ENCODE measurements around the gene RBPMS2.
"Not testable (repeated sequence)": the region's sequence is repeated elsewhere in the genome, so short reads cannot be mapped to it uniquely, and the experiment has no call there.

Gene RBPMS2

GRCh38 chr15:64755427-64755940 lies 19.9 kb downstream of the RBPMS2 start:
- FAIRE-seq (no peak), DNase-seq (ENCODE audit: insufficient read length, low spot score) (no peak)

- peak; percentile 99 for FAIRE-seq
Measured at GRCh38 chr15:64754663-64755426, 20.5 kb downstream of the RBPMS2 start.

GRCh38 chr15:64753480-64754185 lies 21.8 kb downstream of the RBPMS2 start:
- FAIRE-seq = peak; percentile 95
- no peak for DNase-seq (ENCODE audit: insufficient read length, low spot score)

More at GRCh38 chr15:64754663-64755426, 20.5 kb downstream of the RBPMS2 start:
- DNase-seq (ENCODE audit: insufficient read length, low spot score) = peak; percentile 55

GRCh38 chr15:64751464-64751863 lies 23.9 kb downstream of the RBPMS2 start:
- FAIRE-seq (no peak), DNase-seq (ENCODE audit: insufficient read length, low spot score) (no peak)

GRCh38 chr15:64749999-64750657 lies 25.3 kb downstream of the RBPMS2 start:
- DNase-seq (ENCODE audit: insufficient read length, low spot score) (no peak), FAIRE-seq (no peak)

- FAIRE-seq = no peak
- DNase-seq (ENCODE audit: insufficient read length, low spot score) = no peak
Measured at GRCh38 chr15:64749167-64749566, 26.2 kb downstream of the RBPMS2 start.

GRCh38 chr15:64748251-64748650 lies 27.1 kb downstream of the RBPMS2 start:
- DNase-seq (ENCODE audit: insufficient read length, low spot score) (no peak), FAIRE-seq (no peak)

GRCh38 chr15:64747578-64747977 lies 27.8 kb downstream of the RBPMS2 start:
- FAIRE-seq (no peak), DNase-seq (ENCODE audit: insufficient read length, low spot score) (no peak)

GRCh38 chr15:64746921-64747320 lies 28.5 kb downstream of the RBPMS2 start:
- FAIRE-seq (no peak), DNase-seq (ENCODE audit: insufficient read length, low spot score) (no peak)

- FAIRE-seq = no peak
- no peak for DNase-seq (ENCODE audit: insufficient read length, low spot score)
Measured at GRCh38 chr15:64746356-64746755, 29.0 kb downstream of the RBPMS2 start.

GRCh38 chr15:64743691-64744090 lies 31.7 kb downstream of the RBPMS2 start:
- DNase-seq (ENCODE audit: insufficient read length, low spot score) (no peak), FAIRE-seq (no peak)

GRCh38 chr15:64742921-64743320 lies 32.5 kb downstream of the RBPMS2 start:
- no peak for FAIRE-seq
- no peak for DNase-seq (ENCODE audit: insufficient read length, low spot score)

GRCh38 chr15:64742385-64742784 lies 33.0 kb downstream of the RBPMS2 start:
- DNase-seq (ENCODE audit: insufficient read length, low spot score) = no peak
- no peak for FAIRE-seq

- FAIRE-seq; DNase-seq (ENCODE audit: insufficient read length, low spot score): not testable (repeated sequence)
Measured at GRCh38 chr15:64741708-64742107, 33.7 kb downstream of the RBPMS2 start.

GRCh38 chr15:64740311-64741170 lies 34.8 kb downstream of the RBPMS2 start:
- DNase-seq (ENCODE audit: insufficient read length, low spot score) = no peak
- no peak for FAIRE-seq

GRCh38 chr15:64739577-64740143 lies 35.7 kb downstream of the RBPMS2 start:
- FAIRE-seq (no peak), DNase-seq (ENCODE audit: insufficient read length, low spot score) (no peak)

GRCh38 chr15:64739156-64739555 lies 36.2 kb downstream of the RBPMS2 start:
- DNase-seq (ENCODE audit: insufficient read length, low spot score) (no peak), FAIRE-seq (no peak)

GRCh38 chr15:64738226-64739095 lies 36.9 kb downstream of the RBPMS2 start:
- FAIRE-seq (no peak), DNase-seq (ENCODE audit: insufficient read length, low spot score) (no peak)

Data from GM19239 (cell line).